ENCODE data around the gene TUFT1. TPM values are rescaled to one million over a fixed set of nuclear protein-coding genes. Genes with fewer than 3 reads are reported as not detected.
"Not testable (repeated sequence)": the region's sequence is repeated elsewhere in the genome, so short reads cannot be mapped to it uniquely, and the experiment has no call there.

Gene TUFT1
- total RNA-seq, 4 donors from 2014 or later: 15.1 to 20.4 (median 17.5) TPM

DNA sequence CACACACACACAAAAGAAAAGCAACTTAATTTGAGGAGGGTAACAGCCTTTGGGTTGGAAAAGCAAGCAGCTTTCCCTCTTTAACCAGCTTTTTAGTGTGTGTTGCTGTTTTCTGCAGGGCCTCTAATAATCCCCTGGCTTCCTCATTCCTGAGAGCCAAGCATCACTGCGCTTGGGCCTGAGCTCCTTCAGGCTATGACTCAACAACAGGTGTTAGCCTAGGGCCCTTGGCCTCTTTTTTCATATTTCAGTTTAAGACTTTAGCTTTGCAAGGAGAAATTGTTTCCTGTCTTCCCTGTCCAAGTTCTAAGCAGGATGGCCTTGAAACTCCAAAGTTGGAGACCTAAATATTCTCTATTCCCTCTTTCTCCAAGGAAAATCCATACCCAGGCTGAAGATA lies 45.5 kb downstream of the TUFT1 start:
- Histone ChIP-seq H3K36me3 (peaks cover 0 to 21% of the 10 kb centered on the region in 2 donors), H3K4me1 (peaks cover 0 to 15% (median 0%) of the 10 kb centered on the region in 3 donors), H3K9me3 (no peaks in the 10 kb centered on the region), H3K27me3 (no peaks in the 10 kb centered on the region), H3K4me3 (no peak overlapping the region), H3K27ac (peak overlapping the region in 1 of 4 donors; percentile 16)
- TF ChIP-seq EP300 (IDR thresholded peaks at IDR 0.05) (no peak), POLR2AphosphoS5 (IDR thresholded peaks at IDR 0.05) (no peak), POLR2A (IDR thresholded peaks at IDR 0.05) (no peak)
- TF ChIP-seq, protein P1, sequence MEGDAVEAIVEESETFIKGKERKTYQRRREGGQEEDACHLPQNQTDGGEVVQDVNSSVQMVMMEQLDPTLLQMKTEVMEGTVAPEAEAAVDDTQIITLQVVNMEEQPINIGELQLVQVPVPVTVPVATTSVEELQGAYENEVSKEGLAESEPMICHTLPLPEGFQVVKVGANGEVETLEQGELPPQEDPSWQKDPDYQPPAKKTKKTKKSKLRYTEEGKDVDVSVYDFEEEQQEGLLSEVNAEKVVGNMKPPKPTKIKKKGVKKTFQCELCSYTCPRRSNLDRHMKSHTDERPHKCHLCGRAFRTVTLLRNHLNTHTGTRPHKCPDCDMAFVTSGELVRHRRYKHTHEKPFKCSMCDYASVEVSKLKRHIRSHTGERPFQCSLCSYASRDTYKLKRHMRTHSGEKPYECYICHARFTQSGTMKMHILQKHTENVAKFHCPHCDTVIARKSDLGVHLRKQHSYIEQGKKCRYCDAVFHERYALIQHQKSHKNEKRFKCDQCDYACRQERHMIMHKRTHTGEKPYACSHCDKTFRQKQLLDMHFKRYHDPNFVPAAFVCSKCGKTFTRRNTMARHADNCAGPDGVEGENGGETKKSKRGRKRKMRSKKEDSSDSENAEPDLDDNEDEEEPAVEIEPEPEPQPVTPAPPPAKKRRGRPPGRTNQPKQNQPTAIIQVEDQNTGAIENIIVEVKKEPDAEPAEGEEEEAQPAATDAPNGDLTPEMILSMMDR (IDR thresholded peaks at IDR 0.05): no peak
- ATAC-seq: peak; percentile 68
- WGBS, 2 donors (ENCODE audit: low coverage in 1 of 2): 0% methylated on average over 1 of the region's 1 CpG; no CpG with 5 or more reads in 1 of the 2 donors

DNA sequence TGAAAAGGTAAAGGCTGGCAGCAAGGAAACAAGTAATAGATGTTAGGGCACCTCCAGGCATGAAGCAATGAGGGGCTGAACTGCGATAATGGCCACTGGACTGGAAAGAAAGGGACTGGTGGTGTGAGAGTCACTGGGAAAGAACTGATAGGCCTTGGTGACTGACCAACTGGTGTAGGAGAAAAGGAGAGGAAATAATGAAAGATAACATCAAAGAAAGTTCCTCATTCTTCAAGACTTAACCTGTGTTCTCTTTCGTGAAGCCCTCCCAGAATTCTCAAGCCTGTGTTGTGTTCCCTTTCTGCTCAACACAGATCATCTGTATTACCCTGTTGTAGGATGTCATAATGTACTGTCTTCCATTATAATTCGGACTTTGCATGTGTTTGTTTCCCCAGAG lies 50.9 kb downstream of the TUFT1 start:
- TF ChIP-seq POLR2A (IDR thresholded peaks at IDR 0.05) (no peak), POLR2AphosphoS5 (IDR thresholded peaks at IDR 0.05) (no peak), EP300 (IDR thresholded peaks at IDR 0.05) (no peak)
- TF ChIP-seq, protein P1 (IDR thresholded peaks at IDR 0.05): no peak
- Histone ChIP-seq H3K36me3 (no peaks in the 10 kb centered on the region), H3K4me3 (no peak overlapping the region), H3K27me3 (no peaks in the 10 kb centered on the region), H3K27ac (no peak overlapping the region), H3K4me1 (peaks cover 0 to 8% (median 0%) of the 10 kb centered on the region in 3 donors), H3K9me3 (peaks cover 0 to 9% (median 0%) of the 10 kb centered on the region in 3 donors)
- no peak for ATAC-seq
- WGBS, 2 donors (ENCODE audit: low coverage in 1 of 2): 89 to 93% methylated on average over 3 of the region's 3 CpGs

DNA sequence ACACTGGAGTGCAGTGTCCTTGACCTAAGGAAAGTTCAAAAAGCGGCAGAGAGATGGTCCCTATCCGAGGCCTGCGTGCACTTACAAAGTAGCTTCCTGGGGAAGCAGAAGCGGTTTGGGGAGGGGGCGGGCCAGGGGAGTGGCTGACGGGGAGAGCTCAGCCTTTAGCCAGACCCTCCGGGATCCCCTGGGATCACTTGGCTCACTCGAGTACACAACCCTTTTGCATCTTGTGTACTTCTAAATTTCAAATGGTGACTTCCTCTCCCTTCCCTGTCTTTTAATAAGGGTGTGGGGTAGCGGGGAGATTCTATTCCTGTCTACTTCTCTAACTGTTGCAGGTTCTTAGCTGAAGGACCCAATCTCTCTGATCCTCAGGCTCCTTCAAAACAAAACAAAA lies 53.6 kb downstream of the TUFT1 start:
- Histone ChIP-seq H3K4me1 (peaks cover 0 to 8% (median 0%) of the 10 kb centered on the region in 3 donors), H3K27me3 (no peaks in the 10 kb centered on the region), H3K27ac (no peak overlapping the region), H3K36me3 (no peaks in the 10 kb centered on the region), H3K9me3 (peaks cover 0 to 9% (median 0%) of the 10 kb centered on the region in 3 donors), H3K4me3 (no peak overlapping the region)
- 24 to 45% methylated on average over 4 to 5 of the region's 9 CpGs for WGBS, 2 donors (ENCODE audit: low coverage in 1 of 2)
- no peak for ATAC-seq
- TF ChIP-seq POLR2A (IDR thresholded peaks at IDR 0.05) (no peak), EP300 (IDR thresholded peaks at IDR 0.05) (no peak), POLR2AphosphoS5 (IDR thresholded peaks at IDR 0.05) (no peak)
- TF ChIP-seq, protein P1 (IDR thresholded peaks at IDR 0.05): no peak

DNA sequence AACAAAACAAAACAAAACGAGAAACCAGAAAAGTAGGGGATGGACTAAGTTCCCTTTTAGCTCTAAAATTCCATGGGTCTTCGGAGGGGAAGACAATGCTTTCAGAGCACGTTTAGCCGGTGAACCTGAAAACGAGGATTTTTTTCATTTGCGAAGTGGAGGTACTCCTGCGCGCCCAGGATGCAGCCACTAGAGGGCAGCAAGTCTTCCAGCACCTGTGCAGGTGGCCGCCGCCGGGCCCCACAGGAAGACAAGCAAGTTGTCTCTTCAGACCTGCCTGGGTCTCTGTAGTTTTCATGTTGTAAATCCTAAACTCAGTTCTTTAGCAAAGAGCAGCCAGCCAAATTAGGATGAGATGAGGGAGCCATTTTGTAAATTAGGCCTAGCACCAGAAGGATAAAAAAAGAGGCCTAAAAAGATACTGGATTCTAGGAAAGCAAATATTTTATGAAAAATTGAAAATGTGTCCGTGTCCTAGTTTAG lies 54.1 kb downstream of the TUFT1 start:
- H3K4me3 ChIP-seq: no peak overlapping the region
- ATAC-seq: peak; percentile 65
- H3K9me3 ChIP-seq: peaks cover 0 to 9% (median 0%) of the 10 kb centered on the region in 3 donors
- H3K27me3 ChIP-seq: no peaks in the 10 kb centered on the region
- no peaks in the 10 kb centered on the region for H3K36me3 ChIP-seq
- no peak for TF ChIP-seq EP300 (IDR thresholded peaks at IDR 0.05)
- TF ChIP-seq, protein P1 (IDR thresholded peaks at IDR 0.05): peak; percentile 81 to 94 (median 88)
- H3K4me1 ChIP-seq: peaks cover 0 to 8% (median 0%) of the 10 kb centered on the region in 3 donors
- WGBS, 2 donors (ENCODE audit: low coverage in 1 of 2): 8 to 9% methylated on average over 4 to 12 of the region's 12 CpGs
- H3K27ac ChIP-seq: no peak overlapping the region

DNA sequence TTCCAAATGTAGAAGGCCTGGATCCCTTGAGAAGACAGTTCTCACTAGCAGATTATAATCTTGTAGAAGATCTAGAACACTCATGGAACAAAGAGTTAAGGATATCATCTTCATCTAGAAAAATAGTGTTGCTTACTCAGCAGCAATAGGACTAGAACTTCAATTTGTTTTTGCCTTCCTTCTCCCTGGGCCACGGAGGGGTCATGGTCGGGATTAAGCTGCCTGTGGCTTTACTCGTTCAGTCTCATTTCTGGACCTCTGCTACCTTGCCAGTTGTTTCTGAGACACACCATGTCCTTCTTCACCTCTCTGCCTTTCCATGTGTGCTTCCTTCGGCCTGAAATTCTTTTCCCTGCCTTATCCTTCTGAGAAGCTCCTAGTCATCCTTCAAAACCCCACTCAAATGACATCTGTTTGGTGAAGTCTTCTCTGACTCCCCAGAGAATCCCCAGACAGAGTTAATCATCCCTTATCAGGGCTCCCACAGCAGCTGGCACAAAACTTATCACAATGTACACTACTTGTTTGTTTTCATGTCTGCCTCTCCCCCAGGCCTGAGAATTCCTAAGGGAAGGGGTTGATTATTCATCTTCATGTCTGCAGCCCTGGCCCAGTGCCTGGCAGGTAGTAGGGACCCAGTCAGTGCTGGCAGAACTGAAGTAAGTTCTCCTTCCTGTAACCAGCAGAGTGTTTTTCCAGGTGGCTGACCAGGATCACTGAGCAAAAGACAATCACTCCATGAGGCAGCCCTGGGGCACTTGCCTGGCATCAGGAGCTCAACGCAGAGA lies 56.3 kb downstream of the TUFT1 start:
- H3K9me3 ChIP-seq: peaks cover 0 to 2% (median 0%) of the 10 kb centered on the region in 3 donors
- 68 to 89% methylated on average over 4 of the region's 5 CpGs for WGBS, 2 donors (ENCODE audit: low coverage in 1 of 2)
- no peak for ATAC-seq
- no peak overlapping the region for H3K4me3 ChIP-seq
- no peaks in the 10 kb centered on the region for H3K36me3 ChIP-seq
- no peak overlapping the region for H3K27ac ChIP-seq
- peaks cover 0 to 8% (median 0%) of the 10 kb centered on the region in 3 donors for H3K4me1 ChIP-seq
- no peaks in the 10 kb centered on the region for H3K27me3 ChIP-seq
- TF ChIP-seq, protein P1 (IDR thresholded peaks at IDR 0.05): no peak
- no peak for TF ChIP-seq POLR2A (IDR thresholded peaks at IDR 0.05)
- TF ChIP-seq EP300 (IDR thresholded peaks at IDR 0.05): no peak
- TF ChIP-seq POLR2AphosphoS5 (IDR thresholded peaks at IDR 0.05): no peak

DNA sequence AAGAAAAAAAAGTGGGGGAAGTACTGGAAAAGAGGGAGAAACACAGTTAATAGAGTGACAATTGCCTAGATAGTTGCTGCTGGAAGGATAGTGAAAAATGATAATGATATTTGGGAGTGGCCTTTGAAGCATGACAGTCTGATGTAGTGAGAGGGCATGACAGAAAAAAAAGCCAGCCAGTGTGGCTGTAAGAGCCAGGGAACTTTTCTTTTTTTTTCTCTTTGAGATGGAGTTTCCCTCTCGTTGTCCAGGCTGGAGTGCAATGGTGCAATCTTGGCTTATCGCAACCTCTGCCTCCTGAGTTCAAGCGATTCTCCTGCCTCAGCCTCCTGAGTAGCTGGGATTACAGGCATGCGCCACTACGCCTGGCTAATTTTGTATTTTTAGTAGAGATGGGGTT lies 62.4 kb downstream of the TUFT1 start:
- H3K4me3 ChIP-seq, H3K4me1 ChIP-seq, H3K27me3 ChIP-seq, ATAC-seq, H3K9me3 ChIP-seq, H3K36me3 ChIP-seq, H3K27ac ChIP-seq: not testable (repeated sequence)
- WGBS, 2 donors (ENCODE audit: low coverage in 1 of 2): 74 to 93% methylated on average over 4 to 5 of the region's 5 CpGs
